GM19372 (cell line): ENCODE results near the gene SORL1.
"Not testable (repeated sequence)": the region's sequence is repeated elsewhere in the genome, so short reads cannot be mapped to it uniquely, and the experiment has no call there.

Experiments used
- ATAC-seq: cut with Tn5 transposase; IDR thresholded peaks from one replicate; pipeline ENCODE4 v1.9.1; 2021; ENCODE audit warnings: mild to moderate bottlenecking, low read depth, moderate library complexity; ENCODE audit not compliant: unreplicated experiment

The SORL1 gene

GRCh38 chr11:121608545-121609098, 156.5 kb downstream of the SORL1 start:
- ATAC-seq: no peak

DNA sequence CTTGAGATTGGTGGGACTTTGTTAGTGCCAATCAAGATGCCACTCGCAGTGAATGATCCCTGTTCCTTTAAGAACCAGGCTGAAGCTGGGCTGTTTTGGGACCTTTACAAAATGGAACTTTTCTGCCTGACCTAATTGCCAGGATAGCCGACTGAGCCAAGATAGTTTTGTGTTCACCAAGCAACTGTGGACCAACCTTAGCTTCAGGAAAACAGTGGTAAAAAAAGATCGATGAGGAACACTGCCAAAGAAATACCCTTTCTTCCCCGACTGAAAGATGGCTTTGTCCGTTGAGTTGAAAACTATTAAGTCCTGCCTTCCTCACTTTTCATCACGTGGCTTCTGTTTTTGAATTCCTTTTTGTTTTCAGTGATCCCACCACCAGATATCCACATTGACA, 158.6 kb downstream of the SORL1 start:
- ATAC-seq: no peak

DNA sequence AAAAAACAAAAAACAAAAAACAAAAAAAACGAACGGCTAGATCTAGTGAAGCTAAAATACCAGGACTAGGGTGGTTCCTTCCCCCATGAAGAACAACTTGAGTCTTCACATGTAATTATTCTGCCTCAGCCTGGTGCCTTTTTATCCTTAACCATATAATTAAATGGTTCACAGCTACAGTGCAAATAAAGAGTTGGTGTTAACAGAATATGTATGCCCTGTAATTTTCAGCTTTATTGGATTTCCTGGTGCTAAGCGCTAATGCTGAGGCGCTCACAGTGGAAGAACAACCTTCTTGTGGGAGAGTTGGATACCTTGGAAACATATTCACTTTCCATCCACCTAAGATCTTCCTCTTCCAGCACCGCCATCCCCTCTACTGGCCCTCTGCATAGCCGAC, 159.1 kb downstream of the SORL1 start:
- no peak for ATAC-seq

- ATAC-seq: no peak
Observed at GRCh38 chr11:121613724-121614123, 161.6 kb downstream of the SORL1 start.

GRCh38 chr11:121614636-121615240, 162.6 kb downstream of the SORL1 start:
- no peak for ATAC-seq

DNA sequence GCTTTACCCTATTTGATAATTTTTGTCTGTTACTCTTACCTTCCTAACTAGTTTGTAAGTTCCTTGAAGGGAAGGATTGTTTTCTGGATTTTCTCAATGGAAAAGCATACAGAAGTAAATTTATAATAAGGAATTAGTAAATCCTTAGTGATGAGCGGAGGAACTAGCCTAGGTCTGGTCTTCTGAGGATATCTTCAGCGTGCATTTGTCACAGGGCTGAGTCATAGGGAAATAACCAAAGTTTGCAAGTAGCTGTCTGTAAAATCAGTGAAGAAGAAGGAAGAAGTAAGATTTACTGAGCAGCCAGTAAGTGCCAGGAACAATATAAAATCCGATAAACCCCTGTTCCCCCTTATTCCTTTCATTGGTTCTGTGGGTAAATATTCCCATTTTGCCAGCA, 163.4 kb downstream of the SORL1 start:
- no peak for ATAC-seq

- no peak for ATAC-seq
Observed at GRCh38 chr11:121618516-121618915, 166.4 kb downstream of the SORL1 start.

- ATAC-seq: no peak
Observed at GRCh38 chr11:121625777-121626506, 173.8 kb downstream of the SORL1 start.

DNA sequence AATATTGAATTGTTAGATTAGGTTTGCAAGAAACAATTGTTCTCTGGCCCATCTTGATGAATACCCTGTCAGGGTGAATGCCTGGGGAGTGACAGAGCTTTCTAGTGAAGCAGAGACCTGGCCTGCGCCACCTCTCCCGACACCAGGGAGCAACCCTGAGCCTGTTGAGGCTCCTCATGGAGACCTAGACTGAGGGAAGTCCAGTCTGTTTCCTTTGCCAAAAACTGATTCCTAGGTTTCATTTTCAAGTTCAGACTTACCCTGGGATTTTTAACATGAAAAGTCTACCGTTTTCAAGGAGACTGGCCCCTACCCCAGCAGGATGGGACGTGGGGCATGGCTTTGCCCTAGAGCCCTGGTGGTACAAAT, 174.4 kb downstream of the SORL1 start:
- ATAC-seq: no peak

- ATAC-seq: no peak
Observed at GRCh38 chr11:121626980-121627379, 174.9 kb downstream of the SORL1 start.

- no peak for ATAC-seq
Observed at GRCh38 chr11:121630041-121630440, 177.9 kb downstream of the SORL1 start.

- ATAC-seq: no peak
Observed at GRCh38 chr11:121631456-121631855, 179.3 kb downstream of the SORL1 start.

DNA sequence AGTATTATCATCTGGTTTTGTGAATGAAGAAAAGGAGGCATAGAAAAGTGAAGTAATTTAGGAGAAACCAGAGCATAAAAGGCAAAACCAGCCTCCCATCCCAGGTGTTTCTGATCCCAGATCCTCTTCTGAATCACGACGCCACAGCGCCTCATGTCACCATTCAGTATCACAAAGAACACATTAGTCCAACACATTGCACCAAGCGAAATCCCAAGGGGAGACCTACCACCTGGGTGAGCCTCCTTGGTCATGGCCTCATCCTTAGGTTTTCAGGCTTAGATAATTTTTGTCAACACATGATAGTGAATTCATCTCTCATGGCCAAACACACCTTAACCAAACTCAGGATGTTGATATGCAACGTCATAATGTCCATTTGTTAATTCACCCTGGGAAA, 182.2 kb downstream of the SORL1 start:
- no peak for ATAC-seq

GRCh38 chr11:121634889-121635288, 182.8 kb downstream of the SORL1 start:
- no peak for ATAC-seq

- no peak for ATAC-seq
Observed at GRCh38 chr11:121636081-121636799, 184.1 kb downstream of the SORL1 start.

GRCh38 chr11:121636800-121637176, 184.7 kb downstream of the SORL1 start:
- ATAC-seq: no peak

GRCh38 chr11:121637587-121637986, 185.5 kb downstream of the SORL1 start:
- ATAC-seq: not testable (repeated sequence)

DNA sequence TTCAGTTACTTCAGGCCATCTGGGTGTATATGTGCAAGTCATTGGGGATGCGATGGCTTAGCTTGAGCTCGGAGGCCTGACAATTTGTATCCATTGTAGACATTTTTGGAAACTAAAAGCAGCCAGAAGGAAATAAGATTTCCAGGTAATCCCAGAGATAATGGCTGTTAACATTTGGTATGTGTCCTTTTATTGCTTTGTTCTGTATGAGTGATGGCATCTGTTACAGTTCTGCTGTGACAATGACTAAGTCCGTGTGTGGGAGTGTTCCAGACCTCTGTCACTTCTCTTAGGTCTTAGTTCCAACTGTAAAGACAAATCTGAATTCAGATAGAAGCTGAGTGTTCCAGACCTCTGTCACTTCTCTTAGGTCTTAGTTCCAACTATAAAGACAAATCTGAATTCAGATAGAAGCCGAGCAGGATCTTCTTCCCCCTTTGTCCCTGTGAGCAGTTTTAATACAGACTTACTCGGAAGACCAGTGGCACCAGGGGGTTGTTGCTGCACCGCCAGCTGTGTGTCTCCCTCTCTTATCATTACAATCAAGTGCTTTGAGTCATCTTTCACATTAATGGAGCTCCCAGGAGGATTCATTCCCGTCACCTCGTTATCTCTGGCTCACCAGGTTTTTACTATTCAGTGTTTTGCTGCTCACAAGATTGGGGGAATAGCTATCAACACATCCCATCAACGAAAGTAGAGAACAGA, 191.5 kb downstream of the SORL1 start:
- no peak for ATAC-seq

GRCh38 chr11:121644187-121644512, 192.0 kb downstream of the SORL1 start:
- ATAC-seq: no peak

DNA sequence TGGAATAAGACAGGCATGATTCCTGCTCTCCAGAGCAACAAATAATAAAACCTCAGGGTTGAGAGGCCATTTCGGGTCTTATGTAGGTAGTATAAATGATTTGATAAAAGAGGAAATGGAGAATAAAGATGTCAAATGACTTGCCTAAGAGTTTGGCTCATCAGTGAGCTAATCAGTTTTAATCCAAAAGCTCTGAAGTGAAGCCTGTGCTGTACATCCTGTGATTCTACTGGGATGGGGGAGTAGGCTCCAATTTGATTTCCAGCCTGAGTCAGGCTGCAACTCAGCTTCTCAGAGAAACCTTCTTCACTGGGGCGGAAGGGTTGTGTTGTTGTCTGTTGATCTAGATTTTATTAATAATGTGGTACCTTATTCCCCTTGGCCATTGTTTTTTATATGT, 192.9 kb downstream of the SORL1 start:
- ATAC-seq: no peak

- ATAC-seq: no peak
Observed at GRCh38 chr11:121645596-121645995, 193.5 kb downstream of the SORL1 start.
